Dendritic cell treated with granulocyte-macrophage colony-stimulating factor and Interleukin-4, amounts not matched to agents 40 ng/mL and 50 ng/mL, for 4 days (primary cell): ENCODE data around the gene CELSR2.

Experiments
- H3K27ac Mint-ChIP-seq: one replicate; pipeline ENCODE4 v1.8.0; 2022; ENCODE audit warnings: mild to moderate bottlenecking, mixed read lengths
- H3K27me3 Mint-ChIP-seq: one replicate; pipeline ENCODE4 v1.8.0; 2022; ENCODE audit warnings: mild to moderate bottlenecking, mixed read lengths
- H3K36me3 Mint-ChIP-seq: one replicate; pipeline ENCODE4 v1.8.0; 2022; ENCODE audit warnings: low read depth, mixed read lengths
- H3K4me1 Mint-ChIP-seq: one replicate; pipeline ENCODE4 v1.8.0; 2022; ENCODE audit warnings: low read depth, mixed read lengths
- H3K4me3 Mint-ChIP-seq: one replicate; pipeline ENCODE4 v1.8.0; 2022; ENCODE audit warnings: mild to moderate bottlenecking, moderate library complexity, mixed read lengths
- H3K9me3 Mint-ChIP-seq: one replicate; pipeline ENCODE4 v1.8.0; 2022; ENCODE audit warnings: mixed read lengths
- intact Hi-C: fragments of 100-400 bp; cut with micrococcal nuclease; formaldehyde crosslinking; loops from one replicate; pipeline ENCODE4 v1.15.0; 2022

Gene CELSR2

DNA sequence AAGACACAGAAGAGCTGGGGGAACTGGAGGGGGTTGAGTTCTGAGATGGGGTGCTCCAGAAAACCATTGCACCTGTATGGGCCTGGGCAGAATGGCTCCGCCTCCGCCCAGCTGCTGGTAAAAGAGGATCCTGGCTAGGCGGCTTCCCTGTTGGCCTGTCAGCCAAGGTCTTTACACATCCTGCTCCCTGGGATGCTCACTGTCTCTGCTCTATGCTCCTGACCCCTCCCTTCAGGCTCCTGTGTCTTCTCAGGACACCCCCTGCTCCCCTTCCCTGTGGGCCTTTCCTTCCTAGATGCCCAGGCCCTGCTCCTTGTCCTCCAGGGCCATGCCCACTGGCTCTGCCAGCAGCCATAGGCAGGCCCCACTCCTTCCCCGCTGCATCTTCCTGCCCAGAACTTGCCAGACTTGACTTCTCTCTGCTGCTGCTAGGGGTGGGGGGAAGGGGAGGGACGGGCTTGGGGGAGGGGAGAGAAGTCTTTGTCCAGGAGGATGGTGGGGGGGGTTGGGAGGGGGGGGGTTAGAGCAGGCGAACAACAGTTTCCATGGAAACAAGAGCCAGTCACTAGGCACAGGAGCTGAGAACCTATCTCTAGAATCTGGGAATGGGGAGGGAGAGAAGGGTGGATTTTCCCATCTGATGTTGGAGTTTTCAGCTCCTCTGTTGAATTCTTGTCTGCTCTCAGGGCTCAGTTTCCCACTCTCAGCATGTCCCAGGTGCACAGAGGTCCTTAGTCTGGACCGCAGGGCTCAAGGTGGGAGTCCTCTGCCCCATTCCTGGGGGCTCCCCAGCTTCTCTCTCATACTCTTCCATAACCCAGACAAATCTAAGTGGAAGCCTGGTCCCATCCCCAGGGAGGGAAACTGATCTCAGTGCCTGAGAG is 10.6 kb downstream of the CELSR2 start:
- H3K9me3 Mint-ChIP-seq = no peaks in the 10 kb centered on the region
- no peak overlapping the region for H3K4me3 Mint-ChIP-seq
- peaks cover 30% of the 10 kb centered on the region for H3K27me3 Mint-ChIP-seq
- H3K4me1 Mint-ChIP-seq = peaks cover 16% of the 10 kb centered on the region
- intact Hi-C loops = loop anchor here (10.0 kb wide), 1 partner anchor 275 kb away; the partner anchor contains the start of gene GPR61
- H3K27ac Mint-ChIP-seq = no peak overlapping the region
- no peaks in the 10 kb centered on the region for H3K36me3 Mint-ChIP-seq

DNA sequence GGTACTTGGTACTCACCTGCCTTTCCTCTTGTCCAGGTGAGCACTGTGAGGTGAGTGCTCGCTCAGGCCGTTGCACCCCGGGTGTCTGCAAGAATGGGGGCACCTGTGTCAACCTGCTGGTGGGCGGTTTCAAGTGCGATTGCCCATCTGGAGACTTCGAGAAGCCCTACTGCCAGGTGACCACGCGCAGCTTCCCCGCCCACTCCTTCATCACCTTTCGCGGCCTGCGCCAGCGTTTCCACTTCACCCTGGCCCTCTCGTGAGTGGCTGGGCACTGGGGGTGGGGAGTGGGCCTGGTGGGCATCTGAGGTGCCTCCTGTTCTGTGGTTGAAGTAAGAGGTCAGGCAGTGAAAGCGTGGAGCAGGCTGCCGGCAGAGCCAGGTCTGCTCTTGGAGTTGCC is 11.7 kb downstream of the CELSR2 start:
- Mint-ChIP-seq H3K36me3 (no peaks in the 10 kb centered on the region), H3K4me3 (no peak overlapping the region), H3K27ac (no peak overlapping the region), H3K27me3 (peaks cover 21% of the 10 kb centered on the region), H3K9me3 (no peaks in the 10 kb centered on the region), H3K4me1 (peaks cover 11% of the 10 kb centered on the region)
- intact Hi-C loops = loop anchor here (10.0 kb wide), 1 partner anchor 274 kb away; the partner anchor contains the start of gene GPR61

DNA sequence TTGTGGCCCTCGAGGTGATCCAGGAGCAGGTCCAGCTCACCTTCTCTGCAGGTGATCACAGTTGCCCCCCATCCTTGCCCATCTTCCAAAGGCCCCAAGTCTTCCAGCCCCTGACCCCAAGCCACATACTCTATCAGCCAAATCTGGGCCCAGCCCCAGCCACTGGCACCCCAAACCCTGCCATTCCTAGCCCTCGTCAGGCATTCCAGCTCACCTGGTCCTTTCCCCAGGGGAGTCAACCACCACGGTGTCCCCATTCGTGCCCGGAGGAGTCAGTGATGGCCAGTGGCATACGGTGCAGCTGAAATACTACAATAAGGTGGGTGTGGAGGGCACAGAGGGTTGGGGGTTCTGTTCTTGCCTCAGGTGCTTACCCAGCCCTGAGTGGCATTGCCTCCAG is 12.2 kb downstream of the CELSR2 start:
- Mint-ChIP-seq H3K4me3 (no peak overlapping the region), H3K9me3 (no peaks in the 10 kb centered on the region), H3K27me3 (peaks cover 17% of the 10 kb centered on the region), H3K27ac (no peak overlapping the region), H3K36me3 (no peaks in the 10 kb centered on the region), H3K4me1 (peaks cover 11% of the 10 kb centered on the region)
- intact Hi-C loops = loop anchor here (10.0 kb wide), 1 partner anchor 273 kb away; the partner anchor contains the start of gene GPR61

DNA sequence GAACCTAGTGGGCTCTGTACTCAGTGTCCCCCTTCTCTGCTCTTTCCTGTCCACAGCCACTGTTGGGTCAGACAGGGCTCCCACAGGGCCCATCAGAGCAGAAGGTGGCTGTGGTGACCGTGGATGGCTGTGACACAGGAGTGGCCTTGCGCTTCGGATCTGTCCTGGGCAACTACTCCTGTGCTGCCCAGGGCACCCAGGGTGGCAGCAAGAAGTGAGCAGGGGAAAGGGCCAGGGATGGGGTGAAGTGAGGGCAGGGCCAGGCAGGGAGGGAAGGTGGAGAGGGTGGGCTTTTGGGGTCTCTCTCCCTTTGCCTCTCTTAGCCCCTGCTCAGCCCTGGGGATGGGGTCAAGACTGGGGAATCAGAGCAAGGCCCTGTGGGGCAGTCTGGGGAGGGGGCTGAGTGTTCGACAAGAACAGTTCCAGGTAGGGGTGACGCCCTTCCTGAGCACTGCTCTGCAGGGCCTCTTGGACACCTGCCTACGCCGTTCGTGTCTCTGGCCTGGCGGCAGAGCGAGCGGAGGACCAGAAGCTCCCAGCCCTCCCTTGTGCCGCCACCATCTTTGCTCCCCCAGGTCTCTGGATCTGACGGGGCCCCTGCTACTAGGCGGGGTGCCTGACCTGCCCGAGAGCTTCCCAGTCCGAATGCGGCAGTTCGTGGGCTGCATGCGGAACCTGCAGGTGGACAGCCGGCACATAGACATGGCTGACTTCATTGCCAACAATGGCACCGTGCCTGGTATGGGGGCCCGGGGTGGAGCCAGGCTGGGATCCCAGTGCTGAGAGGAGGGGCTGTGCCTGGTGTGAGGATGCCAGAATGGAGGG is 13.1 kb downstream of the CELSR2 start:
- H3K4me1 Mint-ChIP-seq = peaks cover 11% of the 10 kb centered on the region
- no peaks in the 10 kb centered on the region for H3K36me3 Mint-ChIP-seq
- H3K9me3 Mint-ChIP-seq = no peaks in the 10 kb centered on the region
- intact Hi-C loops = loop anchor here (1.0 to 10.0 kb wide), 2 partner anchors 137 to 272 kb away; partner anchors contain the start of gene GPR61
- no peak overlapping the region for H3K4me3 Mint-ChIP-seq
- peaks cover 15% of the 10 kb centered on the region for H3K27me3 Mint-ChIP-seq
- no peak overlapping the region for H3K27ac Mint-ChIP-seq

DNA sequence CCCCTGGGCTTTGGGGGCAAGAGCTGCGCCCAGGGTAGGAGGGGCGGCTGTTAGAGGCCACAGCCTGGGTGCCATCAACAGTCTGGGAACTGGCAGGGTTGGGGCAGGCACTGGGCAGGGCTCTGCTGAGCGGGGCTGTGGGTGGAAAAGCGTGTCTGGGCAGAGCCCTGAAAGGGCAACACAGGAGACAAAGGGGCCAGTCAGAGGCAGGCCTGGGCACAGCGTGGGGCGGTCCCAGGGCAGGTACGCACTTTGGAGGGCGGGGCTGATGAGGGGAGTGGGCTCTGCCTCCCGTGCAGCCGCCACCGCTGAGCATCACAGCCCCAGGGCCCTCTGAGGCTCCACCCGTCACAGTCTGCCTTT is 13.9 kb downstream of the CELSR2 start:
- peaks cover 11% of the 10 kb centered on the region for H3K4me1 Mint-ChIP-seq
- H3K27ac Mint-ChIP-seq = no peak overlapping the region
- H3K4me3 Mint-ChIP-seq = no peak overlapping the region
- intact Hi-C loops = loop anchor here (1.0 to 10.0 kb wide), 2 partner anchors 136 to 272 kb away; partner anchors contain the start of gene GPR61
- no peaks in the 10 kb centered on the region for H3K36me3 Mint-ChIP-seq
- no peaks in the 10 kb centered on the region for H3K9me3 Mint-ChIP-seq
- peaks cover 15% of the 10 kb centered on the region for H3K27me3 Mint-ChIP-seq

DNA sequence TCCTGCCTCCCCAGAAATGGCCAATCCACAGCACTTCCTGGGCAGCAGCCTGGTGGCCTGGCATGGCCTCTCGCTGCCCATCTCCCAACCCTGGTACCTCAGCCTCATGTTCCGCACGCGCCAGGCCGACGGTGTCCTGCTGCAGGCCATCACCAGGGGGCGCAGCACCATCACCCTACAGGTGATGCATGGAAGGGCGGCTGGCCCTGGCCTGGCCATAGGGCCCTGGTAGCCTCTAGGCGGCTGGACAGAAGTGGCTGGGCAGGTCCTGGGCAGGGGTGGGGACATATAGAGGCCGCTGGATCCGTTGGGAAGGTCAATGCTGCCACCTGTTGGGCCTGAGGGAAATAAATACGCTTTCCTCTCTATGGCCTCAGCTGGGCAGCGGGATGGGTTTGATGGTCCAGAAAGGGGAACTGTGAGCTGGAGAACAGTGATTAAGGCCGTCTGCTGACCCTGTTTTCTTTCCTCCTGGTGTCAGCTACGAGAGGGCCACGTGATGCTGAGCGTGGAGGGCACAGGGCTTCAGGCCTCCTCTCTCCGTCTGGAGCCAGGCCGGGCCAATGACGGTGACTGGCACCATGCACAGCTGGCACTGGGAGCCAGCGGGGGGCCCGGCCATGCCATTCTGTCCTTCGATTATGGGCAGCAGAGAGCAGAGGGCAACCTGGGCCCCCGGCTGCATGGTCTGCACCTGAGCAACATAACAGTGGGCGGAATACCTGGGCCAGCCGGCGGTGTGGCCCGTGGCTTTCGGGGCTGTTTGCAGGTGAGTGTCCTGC is 14.4 kb downstream of the CELSR2 start:
- Mint-ChIP-seq H3K9me3 (no peaks in the 10 kb centered on the region), H3K27ac (no peak overlapping the region), H3K4me3 (no peak overlapping the region), H3K36me3 (no peaks in the 10 kb centered on the region), H3K27me3 (peaks cover 15% of the 10 kb centered on the region), H3K4me1 (peaks cover 11% of the 10 kb centered on the region)
- intact Hi-C loops = loop anchor here (1.0 to 10.0 kb wide), 2 partner anchors 136 to 271 kb away; partner anchors contain the start of gene GPR61

DNA sequence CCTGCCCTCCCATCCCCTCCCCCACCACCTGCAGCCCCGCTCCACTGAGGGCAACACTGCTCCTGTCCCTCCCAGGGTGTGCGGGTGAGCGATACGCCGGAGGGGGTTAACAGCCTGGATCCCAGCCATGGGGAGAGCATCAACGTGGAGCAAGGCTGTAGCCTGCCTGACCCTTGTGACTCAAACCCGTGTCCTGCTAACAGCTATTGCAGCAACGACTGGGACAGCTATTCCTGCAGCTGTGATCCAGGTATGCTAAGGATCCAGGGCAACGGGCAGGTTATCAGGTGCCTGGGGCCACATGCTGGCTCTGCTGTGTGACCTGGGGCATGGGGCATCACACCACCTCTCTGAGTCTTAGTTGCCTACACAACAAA is 15.0 kb downstream of the CELSR2 start:
- Mint-ChIP-seq H3K4me1 (peaks cover 11% of the 10 kb centered on the region), H3K9me3 (no peaks in the 10 kb centered on the region), H3K27ac (no peak overlapping the region), H3K4me3 (no peak overlapping the region), H3K27me3 (peaks cover 15% of the 10 kb centered on the region), H3K36me3 (no peaks in the 10 kb centered on the region)
- intact Hi-C loops = loop anchor here (10.0 kb wide), 1 partner anchor 270 kb away; the partner anchor contains the start of gene GPR61

DNA sequence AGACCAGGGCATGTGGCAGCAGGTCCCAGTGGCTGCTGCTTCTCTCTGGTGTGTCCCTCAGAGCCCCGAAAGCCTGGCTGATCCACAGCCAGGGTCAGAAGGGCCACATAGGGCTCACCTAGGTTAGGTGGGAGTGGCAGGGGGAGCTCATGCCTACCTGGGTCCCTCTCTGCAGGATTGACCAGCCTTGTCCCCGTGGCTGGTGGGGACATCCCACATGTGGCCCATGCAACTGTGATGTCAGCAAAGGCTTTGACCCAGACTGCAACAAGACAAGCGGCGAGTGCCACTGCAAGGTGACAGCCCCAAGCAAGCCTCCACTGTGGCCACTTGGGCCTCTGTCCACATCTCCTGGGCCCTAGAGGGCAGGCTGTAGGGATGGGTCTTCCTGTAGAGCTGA is 15.7 kb downstream of the CELSR2 start:
- intact Hi-C loops = loop anchor here (10.0 kb wide), 1 partner anchor 270 kb away; the partner anchor contains the start of gene GPR61
- Mint-ChIP-seq H3K36me3 (no peaks in the 10 kb centered on the region), H3K27ac (no peak overlapping the region), H3K4me1 (peaks cover 11% of the 10 kb centered on the region), H3K9me3 (no peaks in the 10 kb centered on the region), H3K4me3 (no peak overlapping the region), H3K27me3 (peaks cover 15% of the 10 kb centered on the region)

DNA sequence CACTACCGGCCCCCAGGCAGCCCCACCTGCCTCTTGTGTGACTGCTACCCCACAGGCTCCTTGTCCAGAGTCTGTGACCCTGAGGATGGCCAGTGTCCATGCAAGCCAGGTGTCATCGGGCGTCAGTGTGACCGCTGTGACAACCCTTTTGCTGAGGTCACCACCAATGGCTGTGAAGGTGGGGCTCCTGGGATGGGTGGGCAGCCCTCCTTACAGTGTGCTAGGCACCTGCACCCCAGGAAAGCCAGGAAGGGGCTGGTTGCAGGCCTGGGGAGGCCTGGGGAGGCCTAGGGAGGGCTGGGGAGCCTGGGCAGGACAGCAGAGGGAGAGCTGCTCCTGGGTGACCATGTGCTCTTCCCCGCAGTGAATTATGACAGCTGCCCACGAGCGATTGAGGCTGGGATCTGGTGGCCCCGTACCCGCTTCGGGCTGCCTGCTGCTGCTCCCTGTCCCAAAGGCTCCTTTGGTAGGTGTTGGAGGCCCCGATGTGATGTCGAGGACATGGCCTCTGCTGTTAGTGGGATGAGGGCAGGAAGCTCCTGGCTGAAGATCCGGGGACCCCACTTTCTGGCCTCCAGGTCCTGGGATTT is 16.5 kb downstream of the CELSR2 start:
- no peaks in the 10 kb centered on the region for H3K36me3 Mint-ChIP-seq
- intact Hi-C loops = loop anchor here (10.0 kb wide), 1 partner anchor 269 kb away; the partner anchor contains the start of gene GPR61
- H3K27ac Mint-ChIP-seq = no peak overlapping the region
- peaks cover 14% of the 10 kb centered on the region for H3K27me3 Mint-ChIP-seq
- no peak overlapping the region for H3K4me3 Mint-ChIP-seq
- H3K4me1 Mint-ChIP-seq = peaks cover 11% of the 10 kb centered on the region
- no peaks in the 10 kb centered on the region for H3K9me3 Mint-ChIP-seq

DNA sequence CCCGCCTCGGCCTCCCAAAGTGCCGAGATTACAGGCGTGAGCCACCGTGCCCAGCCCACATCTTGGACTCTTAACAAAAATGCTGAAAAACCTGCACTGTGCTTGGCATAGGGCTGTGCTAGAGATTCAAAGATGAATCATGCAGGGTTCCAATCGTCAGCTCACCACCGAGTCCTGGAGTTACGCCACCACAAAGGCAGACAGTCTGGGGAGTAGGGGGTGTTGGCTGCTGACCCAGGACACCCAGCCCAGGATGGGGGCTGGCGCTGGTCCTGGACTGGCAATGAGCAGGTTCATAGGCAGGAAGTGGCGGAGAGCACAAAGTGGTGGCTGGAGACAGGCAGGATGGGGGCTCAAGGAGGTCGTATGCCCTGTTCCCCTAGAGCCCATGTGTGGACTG is 17.6 kb downstream of the CELSR2 start:
- no peaks in the 10 kb centered on the region for H3K36me3 Mint-ChIP-seq
- no peak overlapping the region for H3K4me3 Mint-ChIP-seq
- H3K27me3 Mint-ChIP-seq = peaks cover 12% of the 10 kb centered on the region
- H3K27ac Mint-ChIP-seq = no peak overlapping the region
- H3K4me1 Mint-ChIP-seq = peaks cover 11% of the 10 kb centered on the region
- no peaks in the 10 kb centered on the region for H3K9me3 Mint-ChIP-seq
- intact Hi-C loops = loop anchor here (10.0 kb wide), 1 partner anchor 268 kb away; the partner anchor contains the start of gene GPR61

DNA sequence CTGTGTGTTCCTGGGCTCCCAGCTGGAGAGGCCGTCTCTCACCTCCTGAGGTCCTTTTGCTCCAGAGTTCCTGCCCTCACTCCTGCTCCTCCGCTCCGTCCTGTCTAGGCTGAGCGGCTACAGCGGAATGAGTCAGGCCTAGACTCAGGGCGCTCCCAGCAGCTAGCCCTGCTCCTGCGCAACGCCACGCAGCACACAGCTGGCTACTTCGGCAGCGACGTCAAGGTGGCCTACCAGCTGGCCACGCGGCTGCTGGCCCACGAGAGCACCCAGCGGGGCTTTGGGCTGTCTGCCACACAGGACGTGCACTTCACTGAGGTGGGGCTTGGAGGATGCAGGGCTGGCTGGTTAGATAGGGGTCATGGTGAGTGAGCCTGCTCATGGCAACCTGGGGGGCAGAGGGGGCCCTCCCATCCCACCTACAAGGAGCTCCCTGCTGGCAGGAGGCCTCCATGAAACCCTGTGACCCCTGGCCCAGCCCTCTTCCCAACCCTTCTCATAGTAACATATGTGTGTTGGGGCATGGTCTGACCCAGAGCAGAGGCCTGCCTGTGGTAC is 18.5 kb downstream of the CELSR2 start:
- no peak overlapping the region for H3K27ac Mint-ChIP-seq
- intact Hi-C loops = loop anchor here (10.0 kb wide), 1 partner anchor 267 kb away; the partner anchor contains the start of gene GPR61
- H3K4me1 Mint-ChIP-seq = peaks cover 11% of the 10 kb centered on the region
- H3K27me3 Mint-ChIP-seq = peaks cover 8% of the 10 kb centered on the region
- H3K4me3 Mint-ChIP-seq = no peak overlapping the region
- H3K9me3 Mint-ChIP-seq = no peaks in the 10 kb centered on the region
- H3K36me3 Mint-ChIP-seq = no peaks in the 10 kb centered on the region

DNA sequence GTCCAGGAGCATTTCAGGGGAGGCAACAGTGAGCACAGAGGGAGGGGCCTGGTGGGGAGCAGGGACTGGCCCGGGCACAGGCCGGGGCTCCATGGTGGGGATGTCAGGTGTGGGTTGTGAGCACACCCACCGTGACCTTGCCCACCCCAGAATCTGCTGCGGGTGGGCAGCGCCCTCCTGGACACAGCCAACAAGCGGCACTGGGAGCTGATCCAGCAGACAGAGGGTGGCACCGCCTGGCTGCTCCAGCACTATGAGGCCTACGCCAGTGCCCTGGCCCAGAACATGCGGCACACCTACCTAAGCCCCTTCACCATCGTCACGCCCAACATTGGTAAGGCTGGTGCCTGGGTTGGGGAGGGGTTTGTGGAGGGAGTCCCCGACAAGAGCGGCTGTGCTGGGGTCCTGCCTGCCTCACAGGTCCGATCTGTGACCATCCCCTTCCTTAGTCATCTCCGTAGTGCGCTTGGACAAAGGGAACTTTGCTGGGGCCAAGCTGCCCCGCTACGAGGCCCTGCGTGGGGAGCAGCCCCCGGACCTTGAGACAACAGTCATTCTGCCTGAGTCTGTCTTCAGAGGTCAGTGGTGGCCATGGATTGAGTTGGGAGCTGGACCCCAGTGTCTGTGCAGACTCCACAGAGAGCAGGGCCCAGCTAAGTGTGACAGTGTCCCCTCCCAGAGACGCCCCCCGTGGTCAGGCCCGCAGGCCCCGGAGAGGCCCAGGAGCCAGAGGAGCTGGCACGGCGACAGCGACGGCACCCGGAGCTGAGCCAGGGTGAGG is 19.3 kb downstream of the CELSR2 start:
- Mint-ChIP-seq H3K27ac (no peak overlapping the region), H3K4me3 (no peak overlapping the region), H3K36me3 (no peaks in the 10 kb centered on the region), H3K27me3 (no peaks in the 10 kb centered on the region), H3K9me3 (no peaks in the 10 kb centered on the region), H3K4me1 (peaks cover 6% of the 10 kb centered on the region)
- intact Hi-C loops = loop anchor here (10.0 kb wide), 1 partner anchor 266 kb away; the partner anchor contains the start of gene GPR61
